Measurements from ENCODE around the gene SNTG2. TPM values are rescaled to one million over a fixed set of nuclear protein-coding genes. Genes with fewer than 3 reads are reported as not detected.

Gene SNTG2
- total RNA-seq, 3 donors from 2014 or later (not counting 1 experiment from before 2014, with no cell fraction given) = not detected

DNA sequence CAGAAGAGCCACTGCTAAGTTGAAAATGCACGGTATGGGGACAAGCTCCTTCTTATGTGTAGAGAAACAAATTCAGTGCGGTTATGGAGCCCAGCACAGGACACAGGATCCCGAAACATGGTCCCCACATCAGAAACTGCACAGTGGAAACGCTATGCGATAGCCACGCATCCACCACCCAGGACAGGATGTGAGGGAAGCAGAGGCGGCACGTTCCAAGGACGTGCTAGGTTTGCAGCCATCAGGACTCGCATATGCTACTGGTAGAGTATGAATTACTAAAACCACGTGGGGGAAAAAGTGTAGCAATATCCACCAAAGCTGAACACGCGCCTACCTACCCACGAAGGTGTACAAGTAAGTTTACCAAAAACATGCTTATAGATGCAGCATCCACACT lies 34.7 kb upstream of the SNTG2 start:
- Histone ChIP-seq H3K36me3 (ENCODE audit: control insufficient read depth, insufficient read depth, low read length) (no peaks in the 10 kb centered on the region), H3K4me1 (ENCODE audit: control insufficient read depth, insufficient read depth, low read length) (no peaks in the 10 kb centered on the region), H3K27me3 (ENCODE audit: control insufficient read depth, insufficient read depth, low read length) (no peaks in the 10 kb centered on the region), H3K4me3 (ENCODE audit: low read length) (no peak overlapping the region), H3K27ac (ENCODE audit: low read length) (no peak overlapping the region), H3K9me3 (ENCODE audit: control insufficient read depth, insufficient read depth, low read length) (no peaks in the 10 kb centered on the region)
- Mint-ChIP-seq H3K27ac (no peak overlapping the region), H3K4me1 (no peaks in the 10 kb centered on the region), H3K9me3 (no peaks in the 10 kb centered on the region), H3K4me3 (no peak overlapping the region), H3K27me3 (ENCODE audit: low read depth in 2 of 2) (peaks cover 0 to 6% of the 10 kb centered on the region in 2 donors), H3K36me3 (no peaks in the 10 kb centered on the region)
- 92% methylated on average over 11 of the region's 14 CpGs for WGBS (ENCODE audit: insufficient coverage)
- intact Hi-C loops (cut with micrococcal nuclease) = no loop called here
- no peak for DNase-seq
- ATAC-seq = no peak
- TF ChIP-seq, protein P1, sequence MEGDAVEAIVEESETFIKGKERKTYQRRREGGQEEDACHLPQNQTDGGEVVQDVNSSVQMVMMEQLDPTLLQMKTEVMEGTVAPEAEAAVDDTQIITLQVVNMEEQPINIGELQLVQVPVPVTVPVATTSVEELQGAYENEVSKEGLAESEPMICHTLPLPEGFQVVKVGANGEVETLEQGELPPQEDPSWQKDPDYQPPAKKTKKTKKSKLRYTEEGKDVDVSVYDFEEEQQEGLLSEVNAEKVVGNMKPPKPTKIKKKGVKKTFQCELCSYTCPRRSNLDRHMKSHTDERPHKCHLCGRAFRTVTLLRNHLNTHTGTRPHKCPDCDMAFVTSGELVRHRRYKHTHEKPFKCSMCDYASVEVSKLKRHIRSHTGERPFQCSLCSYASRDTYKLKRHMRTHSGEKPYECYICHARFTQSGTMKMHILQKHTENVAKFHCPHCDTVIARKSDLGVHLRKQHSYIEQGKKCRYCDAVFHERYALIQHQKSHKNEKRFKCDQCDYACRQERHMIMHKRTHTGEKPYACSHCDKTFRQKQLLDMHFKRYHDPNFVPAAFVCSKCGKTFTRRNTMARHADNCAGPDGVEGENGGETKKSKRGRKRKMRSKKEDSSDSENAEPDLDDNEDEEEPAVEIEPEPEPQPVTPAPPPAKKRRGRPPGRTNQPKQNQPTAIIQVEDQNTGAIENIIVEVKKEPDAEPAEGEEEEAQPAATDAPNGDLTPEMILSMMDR (IDR thresholded peaks at IDR 0.05) = no peak

DNA sequence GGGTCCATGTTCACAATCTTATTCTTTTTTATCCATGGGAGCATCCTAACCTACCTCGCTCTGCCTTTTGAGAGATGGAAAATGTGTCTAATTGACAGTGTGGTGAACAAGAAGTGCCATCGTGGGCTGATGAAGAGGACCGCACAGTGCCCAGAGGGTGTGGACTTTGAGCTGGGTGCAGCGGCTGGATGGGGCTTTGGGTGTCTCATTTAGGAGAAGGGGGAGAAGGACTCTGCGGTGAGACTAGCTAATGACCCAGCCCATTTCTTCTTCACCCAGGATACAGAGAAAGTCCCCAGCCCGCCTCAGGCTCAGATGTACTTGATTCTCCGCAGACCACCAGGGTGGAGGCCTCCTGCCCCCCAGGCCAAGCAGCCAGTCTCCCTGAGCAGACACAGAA lies 33.7 kb upstream of the SNTG2 start:
- Mint-ChIP-seq H3K4me3 (no peak overlapping the region), H3K4me1 (no peaks in the 10 kb centered on the region), H3K27ac (no peak overlapping the region), H3K9me3 (no peaks in the 10 kb centered on the region), H3K27me3 (ENCODE audit: low read depth in 2 of 2) (peaks cover 0 to 6% of the 10 kb centered on the region in 2 donors), H3K36me3 (no peaks in the 10 kb centered on the region)
- Histone ChIP-seq H3K27ac (ENCODE audit: low read length) (no peak overlapping the region), H3K9me3 (ENCODE audit: control insufficient read depth, insufficient read depth, low read length) (no peaks in the 10 kb centered on the region), H3K4me1 (ENCODE audit: control insufficient read depth, insufficient read depth, low read length) (no peaks in the 10 kb centered on the region), H3K27me3 (ENCODE audit: control insufficient read depth, insufficient read depth, low read length) (no peaks in the 10 kb centered on the region), H3K36me3 (ENCODE audit: control insufficient read depth, insufficient read depth, low read length) (no peaks in the 10 kb centered on the region), H3K4me3 (ENCODE audit: low read length) (no peak overlapping the region)
- intact Hi-C loops (cut with micrococcal nuclease) = no loop called here
- no peak for DNase-seq
- no peak for ATAC-seq
- TF ChIP-seq, protein P1 (IDR thresholded peaks at IDR 0.05) = no peak
- 92% methylated on average over 7 of the region's 7 CpGs for WGBS (ENCODE audit: insufficient coverage)

DNA sequence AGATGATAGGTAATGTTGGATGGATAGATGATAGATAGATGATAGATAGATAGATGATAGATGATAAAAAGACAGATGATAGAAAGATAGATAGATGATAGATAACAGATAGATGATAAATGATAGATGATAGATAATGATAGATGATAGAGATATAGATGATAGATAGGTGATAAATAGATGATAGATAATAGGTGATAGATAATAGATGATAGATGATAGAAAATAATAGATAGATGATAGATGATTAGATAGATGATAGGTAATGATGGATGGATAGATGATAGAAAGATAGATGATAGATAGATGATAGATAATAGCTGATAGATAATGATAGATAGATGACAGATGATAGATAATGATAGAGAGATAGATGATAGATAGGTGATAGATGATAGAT lies 31.0 kb upstream of the SNTG2 start:
- intact Hi-C loops (cut with micrococcal nuclease) = no loop called here
- Mint-ChIP-seq H3K9me3 (no peaks in the 10 kb centered on the region), H3K4me3 (no peak overlapping the region), H3K36me3 (no peaks in the 10 kb centered on the region), H3K27me3 (ENCODE audit: low read depth in 2 of 2) (peaks cover 1 to 13% of the 10 kb centered on the region in 2 donors), H3K27ac (no peak overlapping the region), H3K4me1 (no peaks in the 10 kb centered on the region)
- Histone ChIP-seq H3K4me1 (ENCODE audit: control insufficient read depth, insufficient read depth, low read length) (no peaks in the 10 kb centered on the region), H3K27me3 (ENCODE audit: control insufficient read depth, insufficient read depth, low read length) (no peaks in the 10 kb centered on the region), H3K27ac (ENCODE audit: low read length) (no peak overlapping the region), H3K9me3 (ENCODE audit: control insufficient read depth, insufficient read depth, low read length) (no peaks in the 10 kb centered on the region), H3K36me3 (ENCODE audit: control insufficient read depth, insufficient read depth, low read length) (no peaks in the 10 kb centered on the region), H3K4me3 (ENCODE audit: low read length) (no peak overlapping the region)
- ATAC-seq (no peak), DNase-seq (no peak)
- TF ChIP-seq, protein P1 (IDR thresholded peaks at IDR 0.05) = no peak

- 93% methylated on average over 11 of the region's 11 CpGs for WGBS (ENCODE audit: insufficient coverage)
- H3K4me3 ChIP-seq (ENCODE audit: low read length) = no peak overlapping the region
- TF ChIP-seq, protein P1 (IDR thresholded peaks at IDR 0.05) = no peak
Measured at GRCh38 chr2:920573-920972, 30.1 kb upstream of the SNTG2 start.

More at GRCh38 chr2:920573-920972, 30.1 kb upstream of the SNTG2 start:
- no peaks in the 10 kb centered on the region for H3K9me3 ChIP-seq (ENCODE audit: control insufficient read depth, insufficient read depth, low read length)
- no peaks in the 10 kb centered on the region for H3K9me3 Mint-ChIP-seq
- H3K27me3 ChIP-seq (ENCODE audit: control insufficient read depth, insufficient read depth, low read length) = no peaks in the 10 kb centered on the region
- intact Hi-C loops (cut with micrococcal nuclease) = no loop called here
- ATAC-seq (no peak), DNase-seq (no peak)
- H3K36me3 ChIP-seq (ENCODE audit: control insufficient read depth, insufficient read depth, low read length) = no peaks in the 10 kb centered on the region
- H3K27ac Mint-ChIP-seq = no peak overlapping the region
- no peak overlapping the region for H3K4me3 Mint-ChIP-seq
- H3K27ac ChIP-seq (ENCODE audit: low read length) = no peak overlapping the region
- H3K27me3 Mint-ChIP-seq (ENCODE audit: low read depth in 2 of 2) = peaks cover 8 to 22% of the 10 kb centered on the region in 2 donors
- no peaks in the 10 kb centered on the region for H3K4me1 Mint-ChIP-seq
- H3K36me3 Mint-ChIP-seq = no peaks in the 10 kb centered on the region
- H3K4me1 ChIP-seq (ENCODE audit: control insufficient read depth, insufficient read depth, low read length) = no peaks in the 10 kb centered on the region

Data from natural killer cell (primary cell).